Neural crest cell (in vitro differentiated cells): ENCODE results near the gene FFAR4. TPM values are rescaled to one million over a fixed set of nuclear protein-coding genes. Genes with fewer than 3 reads are reported as not detected.
"Not testable (repeated sequence)": the region's sequence is repeated elsewhere in the genome, so short reads cannot be mapped to it uniquely, and the experiment has no call there.

Experiments
- DNase-seq: peaks from one replicate; pipeline ENCODE4 v3.0.0; 2021; ENCODE audit warnings: low read depth, mixed read lengths, low spot score
- H3K27ac Mint-ChIP-seq: one replicate; pipeline ENCODE4 v1.8.0; 2021; ENCODE audit warnings: mild to moderate bottlenecking, mixed read lengths; ENCODE audit not compliant: unreplicated experiment
- H3K27me3 Mint-ChIP-seq: 2 replicates; pipeline ENCODE4 v1.8.0; 2021; ENCODE audit warnings: low read depth, mild to moderate bottlenecking, mixed read lengths
- H3K36me3 Mint-ChIP-seq: 2 replicates; pipeline ENCODE4 v1.8.0; 2021; ENCODE audit warnings: low read depth, mild to moderate bottlenecking, mixed read lengths
- H3K4me1 Mint-ChIP-seq: 2 replicates; pipeline ENCODE4 v1.8.0; 2021; ENCODE audit warnings: mixed read lengths
- H3K4me3 Mint-ChIP-seq: one replicate; pipeline ENCODE4 v1.8.0; 2021; ENCODE audit warnings: mild to moderate bottlenecking, mixed read lengths
- H3K9me3 Mint-ChIP-seq: 2 replicates; pipeline ENCODE4 v1.8.0; 2021; ENCODE audit warnings: mixed read lengths
- CTCF ChIP-seq: fragments of 200-600 bp; sonication (generic); conservative IDR thresholded peaks from 2 replicates; pipeline ENCODE4 v1.5.0; 2021; ENCODE audit warnings: antibody characterized with exemption, mild to moderate bottlenecking
- total RNA-seq: library from RNA; stranded (reverse); gene quantifications from 2 replicates; pipeline ENCODE4 v1.2.1, GENCODE V29; 2021

The FFAR4 gene
- total RNA-seq, 1 donor from 2014 or later, result 0.09 TPM

- Mint-ChIP-seq H3K27ac (no peak overlapping the region), H3K9me3 (no peaks in the 10 kb centered on the region), H3K36me3 (peaks cover 3% of the 10 kb centered on the region), H3K4me3 (no peak overlapping the region), H3K4me1 (no peaks in the 10 kb centered on the region), H3K27me3 (peaks cover 17% of the 10 kb centered on the region)
- DNase-seq, result no peak
- TF ChIP-seq CTCF, result no peak
Measured at GRCh38 chr10:93542358-93542791, 24.1 kb upstream of the FFAR4 start.

GRCh38 chr10:93546995-93547394 lies 19.5 kb upstream of the FFAR4 start:
- H3K27ac Mint-ChIP-seq, H3K27me3 Mint-ChIP-seq, H3K4me1 Mint-ChIP-seq, H3K9me3 Mint-ChIP-seq, H3K36me3 Mint-ChIP-seq, H3K4me3 Mint-ChIP-seq, DNase-seq: not testable (repeated sequence)

GRCh38 chr10:93547522-93547921 lies 18.9 kb upstream of the FFAR4 start:
- Mint-ChIP-seq H3K4me3 (no peak overlapping the region), H3K27me3 (peaks cover 2% of the 10 kb centered on the region), H3K9me3 (no peaks in the 10 kb centered on the region), H3K27ac (no peak overlapping the region), H3K4me1 (no peaks in the 10 kb centered on the region), H3K36me3 (no peaks in the 10 kb centered on the region)
- no peak for DNase-seq
- no peak for TF ChIP-seq CTCF

- Mint-ChIP-seq H3K36me3 (no peaks in the 10 kb centered on the region), H3K9me3 (no peaks in the 10 kb centered on the region), H3K27ac (no peak overlapping the region), H3K27me3 (peaks cover 2% of the 10 kb centered on the region), H3K4me3 (no peak overlapping the region), H3K4me1 (peaks cover 2% of the 10 kb centered on the region)
- TF ChIP-seq CTCF, result no peak
- no peak for DNase-seq
Measured at GRCh38 chr10:93548376-93549071, 17.9 kb upstream of the FFAR4 start.

GRCh38 chr10:93550606-93551005 lies 15.9 kb upstream of the FFAR4 start:
- no peak overlapping the region for H3K4me3 Mint-ChIP-seq
- peaks cover 2% of the 10 kb centered on the region for H3K27me3 Mint-ChIP-seq
- TF ChIP-seq CTCF, result no peak
- H3K36me3 Mint-ChIP-seq, result no peaks in the 10 kb centered on the region
- no peak for DNase-seq
- H3K9me3 Mint-ChIP-seq, result no peaks in the 10 kb centered on the region
- H3K27ac Mint-ChIP-seq, result no peak overlapping the region
- peaks cover 12% of the 10 kb centered on the region for H3K4me1 Mint-ChIP-seq

GRCh38 chr10:93552780-93553179 lies 13.7 kb upstream of the FFAR4 start:
- Mint-ChIP-seq H3K36me3 (no peaks in the 10 kb centered on the region), H3K9me3 (no peaks in the 10 kb centered on the region), H3K27ac (no peak overlapping the region), H3K4me3 (no peak overlapping the region), H3K4me1 (peaks cover 12% of the 10 kb centered on the region), H3K27me3 (no peaks in the 10 kb centered on the region)
- no peak for TF ChIP-seq CTCF
- no peak for DNase-seq
